Tibial artery (tissue), 4 donors: ENCODE measurements around the gene DVL3.
"Not testable (repeated sequence)": the region's sequence is repeated elsewhere in the genome, so short reads cannot be mapped to it uniquely, and the experiment has no call there.

Experiments used
- DNase-seq, 2 donors: peaks; one replicate each; pipeline ENCODE4 v3.0.0-alpha.2; 2019
- H3K27ac ChIP-seq, 2 donors: fragments of 200-600 bp; sonication (generic) in 1 of 2; 1 replicate in 1 of 2; 2 replicates in 1 of 2; pipeline ENCODE4 v1.5.1; 2018 to 2019; ENCODE audit warnings: mild to moderate bottlenecking in 1 of 2
- H3K27me3 ChIP-seq, 2 donors: fragments of 200-600 bp; sonication (generic) in 1 of 2; one replicate each; pipeline versions ENCODE4 v1.5.1 to v1.6.0; 2016 to 2019
- H3K36me3 ChIP-seq, 3 donors: fragments of 200-600 bp; sonication (generic) in 2 of 3; one replicate each; pipeline ENCODE4 v1.5.1; 2016 to 2019; ENCODE audit warnings: mild to moderate bottlenecking in 2 of 3
- H3K4me1 ChIP-seq, 4 donors: fragments of 200-600 bp; sonication (generic) in 2 of 4; 1 replicate in 3 of 4; 2 replicates in 1 of 4; pipeline ENCODE4 v1.5.1; 2016 to 2019
- H3K4me3 ChIP-seq, 2 donors: fragments of 200-600 bp; sonication (generic) in 1 of 2; 1 replicate in 1 of 2; 2 replicates in 1 of 2; pipeline ENCODE4 v1.5.1; 2018 to 2019; ENCODE audit warnings: mild to moderate bottlenecking in 2 of 2
- H3K9me3 ChIP-seq, 3 donors: fragments of 200-600 bp; sonication (generic) in 1 of 3; one replicate each; pipeline ENCODE4 v1.5.1; 2016 to 2019
- CTCF ChIP-seq, 2 experiments: fragments of 200-600 bp in 1 of 2; fragments of 450-650 bp in 1 of 2; IDR thresholded peaks; one replicate each; pipeline ENCODE4 v1.5.1; 2017 to 2019; ENCODE audit warnings: antibody characterized with exemption in 2 of 2, mild to moderate bottlenecking in 1 of 2, moderate library complexity in 1 of 2
- intact Hi-C: fragments of 100-400 bp; cut with DNase I; formaldehyde crosslinking; loops from one replicate; pipeline ENCODE4 v1.15.0; 2023; ENCODE audit warnings: low total_unique reads

The DVL3 gene

GRCh38 chr3:184145751-184146270, 9.4 kb upstream of the DVL3 start:
- Histone ChIP-seq H3K36me3 (peaks cover 58 to 63% (median 60%) of the 10 kb centered on the region in 3 donors), H3K4me1 (peaks cover 0 to 3% (median 0%) of the 10 kb centered on the region in 4 donors), H3K4me3 (no peak overlapping the region), H3K27me3 (no peaks in the 10 kb centered on the region), H3K9me3 (no peaks in the 10 kb centered on the region), H3K27ac (no peak overlapping the region)
- DNase-seq: no peak
- no peak for TF ChIP-seq CTCF (IDR thresholded peaks at IDR 0.05)
- intact Hi-C loops: no loop called here

DNA sequence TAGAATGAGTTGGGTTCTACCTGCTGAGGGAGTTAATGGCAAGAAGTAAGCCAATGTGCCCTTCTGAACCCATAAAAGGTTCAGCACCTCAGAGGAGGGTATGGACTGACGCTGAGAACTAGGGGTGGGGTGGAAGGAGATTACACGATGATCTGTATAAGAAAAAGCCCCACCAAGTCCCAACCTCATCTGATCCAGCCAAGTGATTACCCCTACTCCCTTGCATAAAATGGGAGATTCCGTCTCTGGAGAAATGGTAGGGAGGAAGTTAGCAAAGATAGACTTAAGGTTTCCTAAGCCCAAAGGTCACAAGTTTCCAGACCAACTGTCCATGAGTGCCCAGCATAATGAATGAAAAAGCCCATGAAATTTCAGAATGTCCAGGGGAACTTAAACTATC, 7.1 kb upstream of the DVL3 start:
- Histone ChIP-seq H3K27ac (no peak overlapping the region), H3K9me3 (no peaks in the 10 kb centered on the region), H3K4me1 (peaks cover 0 to 3% (median 0%) of the 10 kb centered on the region in 4 donors), H3K36me3 (peaks cover 36 to 40% (median 37%) of the 10 kb centered on the region in 3 donors), H3K4me3 (no peak overlapping the region), H3K27me3 (no peaks in the 10 kb centered on the region)
- TF ChIP-seq CTCF (IDR thresholded peaks at IDR 0.05): no peak
- intact Hi-C loops: no loop called here
- no peak for DNase-seq

DNA sequence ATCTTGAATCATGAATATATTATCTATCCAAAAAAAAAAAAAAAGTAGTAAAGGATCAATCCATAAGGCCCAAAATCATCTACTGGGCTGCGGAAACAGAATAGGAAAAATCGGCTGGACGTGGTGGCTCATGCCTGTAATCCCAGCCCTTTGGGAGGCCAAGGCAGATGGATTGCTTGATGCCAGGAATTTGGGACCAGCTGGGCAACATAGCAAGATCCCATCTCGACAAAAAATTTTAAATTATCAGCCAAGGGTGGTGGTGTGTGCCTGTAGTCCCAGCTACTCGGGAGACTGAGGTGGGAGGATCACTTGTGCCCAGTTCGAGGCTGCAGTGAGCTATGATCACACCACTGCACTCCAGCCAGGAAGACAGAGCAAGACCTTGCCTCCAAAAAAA, 6.1 kb upstream of the DVL3 start:
- Histone ChIP-seq H3K27ac (no peak overlapping the region), H3K9me3 (no peaks in the 10 kb centered on the region), H3K4me3 (no peak overlapping the region), H3K27me3 (no peaks in the 10 kb centered on the region), H3K36me3 (peaks cover 25 to 30% (median 27%) of the 10 kb centered on the region in 3 donors), H3K4me1 (peaks cover 0 to 8% (median 2%) of the 10 kb centered on the region in 4 donors)
- no peak for TF ChIP-seq CTCF (IDR thresholded peaks at IDR 0.05)
- intact Hi-C loops: no loop called here
- DNase-seq: no peak

DNA sequence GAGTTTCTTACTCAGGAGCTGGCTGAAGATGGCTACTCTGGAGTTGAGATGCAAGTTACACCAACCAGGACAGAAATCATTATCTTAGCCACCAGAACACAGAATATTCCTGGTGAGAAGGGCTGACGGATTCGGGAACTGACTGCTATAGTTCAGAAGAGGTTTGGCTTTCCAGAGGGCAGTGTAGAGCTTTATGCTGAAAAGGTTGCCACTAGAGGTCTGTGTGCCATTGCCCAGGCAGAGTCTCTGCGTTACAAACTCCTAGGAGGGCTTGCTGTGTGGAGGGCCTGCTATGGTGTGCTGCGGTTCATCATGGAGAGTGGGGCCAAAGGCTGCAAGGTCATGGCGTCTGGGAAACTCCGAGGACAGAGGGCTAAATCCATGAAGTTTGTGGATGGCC, 5.4 kb upstream of the DVL3 start:
- peaks cover 19 to 23% (median 20%) of the 10 kb centered on the region in 3 donors for H3K36me3 ChIP-seq
- intact Hi-C loops: loop anchor here (5.0 kb wide), 1 partner anchor 38 kb away; the partner anchor contains the start of gene ABCF3
- not testable (repeated sequence) for DNase-seq, H3K9me3 ChIP-seq, H3K27me3 ChIP-seq, H3K4me3 ChIP-seq, H3K27ac ChIP-seq
- H3K4me1 ChIP-seq: peaks cover 0 to 15% (median 5%) of the 10 kb centered on the region in 4 donors

DNA sequence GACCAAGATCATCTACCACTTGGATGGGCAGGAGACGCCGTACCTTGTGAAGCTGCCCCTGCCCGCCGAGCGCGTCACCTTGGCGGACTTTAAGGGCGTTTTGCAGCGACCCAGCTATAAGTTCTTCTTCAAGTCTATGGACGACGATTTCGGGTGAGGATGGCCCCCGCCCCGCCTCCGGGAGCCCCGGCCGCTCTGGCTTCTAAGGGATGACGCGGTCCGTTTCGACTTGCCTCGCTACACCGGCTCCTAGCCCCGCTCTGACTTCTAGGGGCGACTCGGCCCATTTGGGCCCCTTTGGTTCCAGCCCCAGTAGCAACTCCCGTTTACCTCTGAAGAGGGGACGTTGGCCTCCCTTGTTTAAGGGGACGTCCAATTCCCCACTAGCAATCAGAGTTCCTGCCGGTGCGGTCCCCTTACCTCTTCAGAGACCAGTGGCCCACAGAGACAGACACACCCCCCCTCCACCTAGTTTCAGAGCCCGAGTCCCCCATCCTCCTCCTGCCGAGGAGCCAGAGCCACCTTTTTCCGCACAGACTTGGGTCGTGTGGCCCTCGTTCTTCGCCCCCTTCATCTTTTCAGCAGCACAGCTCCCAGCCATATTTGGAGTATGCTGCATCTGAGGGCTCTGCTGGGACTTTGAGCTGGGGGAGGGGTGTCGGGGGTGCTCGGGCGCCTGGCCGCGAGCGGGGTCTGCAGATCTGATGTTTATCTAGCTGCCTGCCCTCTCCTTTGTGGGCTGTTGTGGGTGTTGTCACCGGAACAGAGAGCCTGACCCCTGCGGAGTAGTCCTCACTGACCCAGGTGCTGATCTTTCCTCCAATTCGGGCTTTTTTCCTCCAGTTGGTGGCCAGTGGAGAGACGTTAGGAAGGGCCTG, 706 bp downstream of the DVL3 start:
- peak overlapping the region; percentile 95 to 97 for H3K4me3 ChIP-seq
- DNase-seq: peak in 1 of 2 donors; percentile 80
- intact Hi-C loops: loop anchor here (2.0 kb wide), 2 partner anchors 19 to 21 kb away; partner anchors contain the start of genes AP2M1 and EIF2B5
- H3K9me3 ChIP-seq: no peaks in the 10 kb centered on the region
- TF ChIP-seq CTCF (IDR thresholded peaks at IDR 0.05): no peak
- H3K27ac ChIP-seq: peak overlapping the region; percentile 94 to 98
- H3K4me1 ChIP-seq: peaks cover 0 to 60% (median 41%) of the 10 kb centered on the region in 4 donors
- H3K27me3 ChIP-seq: no peaks in the 10 kb centered on the region
- H3K36me3 ChIP-seq: no peaks in the 10 kb centered on the region

DNA sequence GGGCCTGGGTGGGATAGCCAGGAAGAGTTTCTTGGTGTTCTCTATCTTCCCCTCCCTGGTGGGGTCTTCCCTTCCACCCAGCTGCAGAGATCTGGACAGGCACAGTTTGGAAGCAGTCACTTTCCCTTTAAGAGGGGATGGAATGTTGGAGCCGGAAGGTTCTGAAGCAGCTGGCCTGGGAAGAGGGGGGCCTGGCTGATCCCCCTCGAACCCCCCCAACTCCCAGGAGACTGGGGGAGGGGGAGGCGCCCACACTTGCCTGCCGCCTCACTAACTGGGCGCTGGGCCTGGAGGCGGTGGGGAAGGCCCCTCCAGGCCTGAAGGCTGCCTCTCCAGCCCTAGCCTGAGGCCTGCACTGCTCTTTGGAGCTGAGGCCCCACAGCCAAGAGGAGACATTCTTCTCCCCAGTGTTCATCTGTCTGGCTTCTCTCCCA, 1.4 kb downstream of the DVL3 start:
- Histone ChIP-seq H3K9me3 (no peaks in the 10 kb centered on the region), H3K27ac (peak overlapping the region; percentile 94 to 98), H3K36me3 (no peaks in the 10 kb centered on the region), H3K4me1 (peaks cover 0 to 67% (median 48%) of the 10 kb centered on the region in 4 donors), H3K27me3 (no peaks in the 10 kb centered on the region), H3K4me3 (peak overlapping the region; percentile 95 to 97)
- peak in 1 of 2 donors; percentile 89 for DNase-seq
- intact Hi-C loops: loop anchor here (2.0 kb wide), 1 partner anchor 22 kb away; the partner anchor contains the start of gene EIF2B5
- TF ChIP-seq CTCF (IDR thresholded peaks at IDR 0.05): no peak
